Type B pancreatic cell (in vitro differentiated cells): ENCODE data around the gene USP24. TPM values are rescaled to one million over a fixed set of nuclear protein-coding genes. Genes with fewer than 3 reads are reported as not detected.

ENCODE experiments used
- DNase-seq: peaks from one replicate; pipeline ENCODE4 v3.0.0; 2021; ENCODE audit warnings: mixed read lengths; ENCODE audit not compliant: unreplicated experiment; ENCODE audit errors: extremely low spot score
- H3K27ac Mint-ChIP-seq: 2 replicates; pipeline ENCODE4 v1.8.0; 2021; ENCODE audit warnings: mild to moderate bottlenecking, mixed read lengths
- H3K27me3 Mint-ChIP-seq: 2 replicates; pipeline ENCODE4 v1.8.0; 2021; ENCODE audit warnings: mixed read lengths
- H3K36me3 Mint-ChIP-seq: 2 replicates; pipeline ENCODE4 v1.8.0; 2021; ENCODE audit warnings: mixed read lengths
- H3K4me1 Mint-ChIP-seq: one replicate; pipeline ENCODE4 v1.8.0; 2021; ENCODE audit warnings: mixed read lengths; ENCODE audit not compliant: unreplicated experiment
- H3K4me3 Mint-ChIP-seq: 2 replicates; pipeline ENCODE4 v1.8.0; 2021; ENCODE audit warnings: mild to moderate bottlenecking, mixed read lengths
- H3K9me3 Mint-ChIP-seq: 2 replicates; pipeline ENCODE4 v1.8.0; 2021; ENCODE audit warnings: mixed read lengths
- CTCF ChIP-seq: fragments of 200-600 bp; sonication (generic); conservative IDR thresholded peaks from 2 replicates; pipeline ENCODE4 v1.5.0; 2021; ENCODE audit warnings: antibody characterized with exemption, mild to moderate bottlenecking
- total RNA-seq: library from RNA; stranded (reverse); gene quantifications from 2 replicates; pipeline ENCODE4 v1.2.1, GENCODE V29; 2021; ENCODE audit warnings: low replicate concordance

The USP24 gene
- total RNA-seq, 1 donor from 2014 or later, result 44.5 TPM

DNA sequence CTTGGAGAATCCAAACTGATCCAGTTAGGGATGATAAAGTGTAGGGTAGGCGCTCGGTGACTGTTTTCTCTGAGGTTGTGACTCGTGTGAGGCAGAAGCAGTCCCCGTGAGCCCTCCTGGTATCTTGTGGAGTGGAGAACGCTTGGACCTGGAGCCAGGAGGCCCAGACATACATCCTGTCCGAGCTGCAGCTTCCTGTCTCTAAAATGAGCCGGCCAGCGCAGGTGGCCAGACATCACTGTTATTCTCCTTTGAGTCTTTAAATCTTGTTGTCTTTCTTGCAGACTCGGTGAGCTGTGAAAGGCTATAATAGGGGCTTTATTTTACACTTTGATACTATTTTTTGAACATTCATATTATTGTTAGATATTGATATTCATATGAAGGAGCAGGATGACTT is 163.5 kb downstream of the USP24 start:
- Mint-ChIP-seq H3K27ac (no peak overlapping the region), H3K36me3 (no peaks in the 10 kb centered on the region)
- no peak for TF ChIP-seq CTCF

GRCh38 chr1:55051169-55051568 is 164.0 kb downstream of the USP24 start:
- Mint-ChIP-seq H3K9me3 (no peaks in the 10 kb centered on the region), H3K4me1 (peaks cover 5% of the 10 kb centered on the region), H3K27ac (no peak overlapping the region), H3K36me3 (no peaks in the 10 kb centered on the region), H3K4me3 (no peak overlapping the region), H3K27me3 (peaks cover 2% of the 10 kb centered on the region)
- TF ChIP-seq CTCF, result no peak
- no peak for DNase-seq

More for the DNA sequence above, 163.5 kb downstream of the USP24 start:
- Mint-ChIP-seq H3K9me3 (no peaks in the 10 kb centered on the region), H3K4me3 (no peak overlapping the region), H3K27me3 (peaks cover 2% of the 10 kb centered on the region), H3K4me1 (peaks cover 5% of the 10 kb centered on the region)
- DNase-seq, result no peak

GRCh38 chr1:55050283-55050682 is 164.9 kb downstream of the USP24 start:
- DNase-seq, result no peak
- H3K36me3 Mint-ChIP-seq, result no peaks in the 10 kb centered on the region
- no peak for TF ChIP-seq CTCF
- H3K4me1 Mint-ChIP-seq, result peaks cover 5% of the 10 kb centered on the region
- no peak overlapping the region for H3K27ac Mint-ChIP-seq
- H3K9me3 Mint-ChIP-seq, result no peaks in the 10 kb centered on the region
- H3K27me3 Mint-ChIP-seq, result peaks cover 2% of the 10 kb centered on the region
- no peak overlapping the region for H3K4me3 Mint-ChIP-seq

GRCh38 chr1:55049914-55050278 is 165.3 kb downstream of the USP24 start:
- Mint-ChIP-seq H3K4me1 (peaks cover 5% of the 10 kb centered on the region), H3K27me3 (peaks cover 2% of the 10 kb centered on the region), H3K9me3 (no peaks in the 10 kb centered on the region), H3K36me3 (no peaks in the 10 kb centered on the region), H3K4me3 (no peak overlapping the region), H3K27ac (no peak overlapping the region)
- no peak for TF ChIP-seq CTCF
- no peak for DNase-seq

GRCh38 chr1:55049271-55049913 is 165.8 kb downstream of the USP24 start:
- Mint-ChIP-seq H3K36me3 (no peaks in the 10 kb centered on the region), H3K9me3 (no peaks in the 10 kb centered on the region), H3K27me3 (peaks cover 2% of the 10 kb centered on the region), H3K4me3 (no peak overlapping the region), H3K4me1 (peaks cover 5% of the 10 kb centered on the region), H3K27ac (no peak overlapping the region)
- no peak for DNase-seq
- no peak for TF ChIP-seq CTCF
